Kidney (tissue), 14 donors: ENCODE data around the gene MAP3K21. TPM values are rescaled to one million over a fixed set of nuclear protein-coding genes. Genes with fewer than 3 reads are reported as not detected.
A peak's percentile ranks its signal among the peaks of the same experiment; 100 is the strongest.

Source experiments
- DNase-seq, 5 donors: peaks; one replicate each; pipeline ENCODE4 v3.0.0-alpha.2; 2013 to 2020
- FAIRE-seq: peaks from 2 replicates; lab custom pipeline; 2012; peaks lifted over from hg19 to GRCh38; lab: Jason Lieb, UNC
- H3K27ac ChIP-seq, 2 donors: one replicate each; pipeline ENCODE4 v1.7.0; 2013; ENCODE audit warnings: low read depth in 2 of 2, low read length in 2 of 2, inconsistent platforms in 1 of 2
- H3K27me3 ChIP-seq: one replicate; pipeline ENCODE4 v1.7.1; 2013; ENCODE audit warnings: low read length, inconsistent platforms; ENCODE audit not compliant: control insufficient read depth, insufficient read depth
- H3K36me3 ChIP-seq, 3 donors: one replicate each; pipeline versions ENCODE4 v1.7.0 to v1.7.1; 2013; ENCODE audit warnings: low read length in 3 of 3, control low read depth in 1 of 3, inconsistent platforms in 1 of 3; ENCODE audit not compliant: insufficient read depth in 3 of 3, control insufficient read depth in 2 of 3
- H3K4me1 ChIP-seq, 3 donors: one replicate each; pipeline versions ENCODE4 v1.7.0 to v1.7.1; 2013; ENCODE audit warnings: low read length in 3 of 3, inconsistent platforms in 1 of 3, low read depth in 1 of 3; ENCODE audit not compliant: control insufficient read depth in 2 of 3, insufficient read depth in 2 of 3
- H3K4me3 ChIP-seq, 3 donors: one replicate each; pipeline versions ENCODE4 v1.7.0 to v1.8.1; 2013; ENCODE audit warnings: low read length in 3 of 3, control low read depth in 1 of 3, inconsistent platforms in 1 of 3
- H3K9ac ChIP-seq, 3 donors: one replicate each; pipeline versions ENCODE4 v1.7.0 to v1.7.1; 2013; ENCODE audit warnings: low read length in 3 of 3, control low read depth in 1 of 3, inconsistent platforms in 1 of 3
- H3K9me3 ChIP-seq, 3 donors: one replicate each; pipeline versions ENCODE4 v1.7.0 to v1.7.1; 2013; ENCODE audit warnings: low read length in 3 of 3, control low read depth in 1 of 3, inconsistent platforms in 1 of 3; ENCODE audit not compliant: control insufficient read depth in 2 of 3, insufficient read depth in 1 of 3
- intact Hi-C: fragments of 100-400 bp; cut with DNase I; formaldehyde crosslinking; loops from one replicate; pipeline ENCODE4 v1.11.1; 2022
- polyA plus RNA-seq: library from polyadenylated mRNA; stranded (reverse); fragments of 350-450 nt; fragmentation: Illumina TruSeq; extraction: RNeasy Lipid Tissue Mini Kit (QIAGEN cat#74804); gene quantifications from one replicate; pipeline ENCODE4 v1.2.3, GENCODE V29; 2014; ENCODE audit warnings: low read depth, low replicate concordance; ENCODE audit not compliant: insufficient read depth
- total RNA-seq: library from RNA; stranded (reverse); fragmentation: NEBNext Ultra II Directional; extraction: Animal tissue kit (Norgen Biotek cat#: 25700); gene quantifications from one replicate; pipeline ENCODE4 v1.2.1, GENCODE V29; 2021
- TF ChIP-seq, protein P1 (sequence below): IDR thresholded peaks from 3 replicates; pipeline ENCODE4 v1.5.1; 2012; ENCODE audit warnings: mild to moderate bottlenecking, moderate library complexity, borderline replicate concordance; ENCODE audit not compliant: insufficient read depth; ENCODE audit errors: extremely low read depth
- donor health status: control.
- donor health status: control.
- donor health status: control.
- donor health status: control.
- donor health status: control.
- donor health status: DM: yes; HTN: yes; CAD: no.
- donor health status: Normal renal cell carcinoma (clear cell type).

Gene MAP3K21
- total and polyA plus RNA-seq, 2 donors from 2014 or later = 7.4 to 21.6 TPM

DNA sequence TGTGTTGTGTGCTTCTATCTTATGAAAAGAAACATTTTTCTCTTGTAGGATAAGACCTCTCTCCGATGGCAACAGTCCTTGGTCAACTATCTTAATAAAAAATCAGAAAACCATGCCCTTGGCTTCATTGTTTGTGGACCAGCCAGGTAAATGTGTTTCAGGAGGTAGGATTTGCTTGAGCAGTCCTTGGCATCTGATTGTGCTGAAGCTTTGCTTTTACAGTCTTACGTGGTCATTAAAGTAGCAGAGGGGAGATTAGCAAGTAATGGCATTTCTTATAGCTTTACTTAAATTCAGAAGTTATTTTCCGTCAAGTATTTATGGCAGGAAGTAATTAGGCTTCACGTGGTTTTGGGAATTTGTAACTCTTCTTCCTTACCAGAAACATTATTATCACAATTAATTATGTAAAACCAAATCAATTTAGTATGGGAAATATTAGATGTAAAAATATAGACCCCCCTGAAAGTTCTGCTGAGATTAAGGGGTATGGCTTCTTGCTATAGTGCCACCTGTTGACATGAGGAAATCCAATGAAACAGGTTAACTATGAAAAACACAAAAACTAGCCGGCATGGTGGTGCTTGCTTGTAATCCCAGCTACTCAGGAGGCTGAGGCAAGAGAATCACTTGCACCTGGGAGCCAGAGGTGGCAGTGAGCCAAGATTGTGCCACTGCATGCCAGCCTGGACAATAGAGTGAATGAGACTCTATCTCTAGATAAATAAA is 49.0 kb downstream of the MAP3K21 start:
- DNase-seq (peak in 3 of 5 donors; percentile 18 to 69 (median 69)), FAIRE-seq (no peak)
- intact Hi-C loops = no loop called here
- Histone ChIP-seq H3K36me3 (peaks cover 0 to 21% (median 9%) of the 10 kb centered on the region in 3 donors), H3K9ac (no peak overlapping the region), H3K4me3 (no peak overlapping the region), H3K27ac (no peak overlapping the region), H3K9me3 (no peaks in the 10 kb centered on the region), H3K27me3 (no peaks in the 10 kb centered on the region), H3K4me1 (no peaks in the 10 kb centered on the region)
- TF ChIP-seq, protein P1, sequence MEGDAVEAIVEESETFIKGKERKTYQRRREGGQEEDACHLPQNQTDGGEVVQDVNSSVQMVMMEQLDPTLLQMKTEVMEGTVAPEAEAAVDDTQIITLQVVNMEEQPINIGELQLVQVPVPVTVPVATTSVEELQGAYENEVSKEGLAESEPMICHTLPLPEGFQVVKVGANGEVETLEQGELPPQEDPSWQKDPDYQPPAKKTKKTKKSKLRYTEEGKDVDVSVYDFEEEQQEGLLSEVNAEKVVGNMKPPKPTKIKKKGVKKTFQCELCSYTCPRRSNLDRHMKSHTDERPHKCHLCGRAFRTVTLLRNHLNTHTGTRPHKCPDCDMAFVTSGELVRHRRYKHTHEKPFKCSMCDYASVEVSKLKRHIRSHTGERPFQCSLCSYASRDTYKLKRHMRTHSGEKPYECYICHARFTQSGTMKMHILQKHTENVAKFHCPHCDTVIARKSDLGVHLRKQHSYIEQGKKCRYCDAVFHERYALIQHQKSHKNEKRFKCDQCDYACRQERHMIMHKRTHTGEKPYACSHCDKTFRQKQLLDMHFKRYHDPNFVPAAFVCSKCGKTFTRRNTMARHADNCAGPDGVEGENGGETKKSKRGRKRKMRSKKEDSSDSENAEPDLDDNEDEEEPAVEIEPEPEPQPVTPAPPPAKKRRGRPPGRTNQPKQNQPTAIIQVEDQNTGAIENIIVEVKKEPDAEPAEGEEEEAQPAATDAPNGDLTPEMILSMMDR = no peak

DNA sequence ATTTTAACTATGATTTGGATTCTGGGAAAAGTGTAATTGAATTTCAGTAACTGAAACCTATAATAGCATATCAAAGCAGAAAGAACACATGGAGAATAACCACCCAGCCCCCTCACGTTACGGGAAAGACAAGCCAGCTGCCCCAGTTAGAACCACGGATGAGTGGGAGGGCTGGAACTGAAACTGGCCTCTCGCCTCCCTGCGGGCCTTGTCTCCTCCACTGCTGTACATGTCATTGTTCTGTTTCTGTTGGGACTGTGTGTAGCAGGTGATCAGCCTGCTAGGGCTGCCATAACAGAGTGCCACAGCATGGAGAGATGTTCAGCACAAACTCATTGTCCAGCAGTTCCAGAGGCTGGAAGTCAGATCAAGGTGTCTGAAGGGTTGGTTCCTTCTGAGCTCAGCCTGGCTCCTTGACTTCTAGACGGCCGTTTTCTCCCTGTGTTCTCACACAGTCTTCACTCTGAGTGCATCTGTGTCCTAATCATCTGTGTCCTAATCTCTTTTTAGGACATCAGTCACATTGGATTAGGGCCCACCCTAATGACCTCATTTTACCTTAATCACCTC is 52.4 kb downstream of the MAP3K21 start:
- Histone ChIP-seq H3K4me1 (no peaks in the 10 kb centered on the region), H3K4me3 (no peak overlapping the region), H3K36me3 (peaks cover 5 to 17% (median 14%) of the 10 kb centered on the region in 3 donors), H3K27me3 (no peaks in the 10 kb centered on the region), H3K9me3 (no peaks in the 10 kb centered on the region), H3K27ac (no peak overlapping the region), H3K9ac (no peak overlapping the region)
- TF ChIP-seq, protein P1 = no peak
- intact Hi-C loops = no loop called here
- DNase-seq (no peak), FAIRE-seq (no peak)

DNA sequence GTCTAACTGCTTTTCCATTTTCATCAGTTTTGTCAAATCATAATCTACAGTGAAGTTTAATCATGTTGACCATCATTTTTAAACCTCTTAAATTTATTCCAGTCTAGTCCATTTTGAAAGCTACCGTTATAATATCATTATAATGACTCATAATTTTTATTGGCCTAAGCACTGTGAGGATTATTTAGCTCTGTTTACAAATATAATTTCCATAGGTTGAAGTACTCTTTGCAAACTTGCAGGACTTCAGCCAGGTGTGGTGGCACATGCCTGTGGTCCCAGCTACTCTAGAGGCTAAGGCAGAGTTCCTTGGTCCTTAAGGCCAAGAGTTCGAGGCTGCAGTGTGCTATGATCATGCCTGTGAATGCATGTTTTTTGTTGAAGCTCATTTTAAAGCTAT is 54.3 kb downstream of the MAP3K21 start:
- Histone ChIP-seq H3K27ac (no peak overlapping the region), H3K4me3 (no peak overlapping the region), H3K9me3 (no peaks in the 10 kb centered on the region), H3K9ac (no peak overlapping the region), H3K4me1 (no peaks in the 10 kb centered on the region), H3K27me3 (no peaks in the 10 kb centered on the region), H3K36me3 (peaks cover 5 to 17% (median 14%) of the 10 kb centered on the region in 3 donors)
- intact Hi-C loops = no loop called here
- TF ChIP-seq, protein P1 = no peak
- DNase-seq (no peak), FAIRE-seq (no peak)
